Fibroblast of the aortic adventitia (primary cell): ENCODE results near the gene VWC2. TPM values are rescaled to one million over a fixed set of nuclear protein-coding genes. Genes with fewer than 3 reads are reported as not detected.

Experiments used
- DNase-seq: peaks from one replicate; pipeline ENCODE4 v3.0.0-alpha.2; 2010; ENCODE audit warnings: low read depth
- H3K4me3 ChIP-seq: 2 replicates; pipeline ENCODE4 v1.5.1; 2011; ENCODE audit warnings: low read depth, mild to moderate bottlenecking, control low read depth, low read length, moderate library complexity
- total RNA-seq: library from RNA; depleted of rRNA; stranded (reverse); fragments of >200 nt; gene quantifications from 2 replicates; pipeline ENCODE4 v1.2.3, GENCODE V29; 2012; ENCODE audit warnings: low replicate concordance
- TF ChIP-seq, protein P1 (sequence below): IDR thresholded peaks from 2 replicates; pipeline ENCODE4 v1.5.1; 2011; ENCODE audit warnings: mild to moderate bottlenecking, low read length, control low read depth, inconsistent platforms; ENCODE audit not compliant: insufficient read depth

VWC2 gene
- total RNA-seq, 1 donor = not detected

GRCh38 chr7:49791088-49791741 is 17.8 kb downstream of the VWC2 start:
- DNase-seq = no peak
- H3K4me3 ChIP-seq = no peak overlapping the region
- TF ChIP-seq, protein P1, sequence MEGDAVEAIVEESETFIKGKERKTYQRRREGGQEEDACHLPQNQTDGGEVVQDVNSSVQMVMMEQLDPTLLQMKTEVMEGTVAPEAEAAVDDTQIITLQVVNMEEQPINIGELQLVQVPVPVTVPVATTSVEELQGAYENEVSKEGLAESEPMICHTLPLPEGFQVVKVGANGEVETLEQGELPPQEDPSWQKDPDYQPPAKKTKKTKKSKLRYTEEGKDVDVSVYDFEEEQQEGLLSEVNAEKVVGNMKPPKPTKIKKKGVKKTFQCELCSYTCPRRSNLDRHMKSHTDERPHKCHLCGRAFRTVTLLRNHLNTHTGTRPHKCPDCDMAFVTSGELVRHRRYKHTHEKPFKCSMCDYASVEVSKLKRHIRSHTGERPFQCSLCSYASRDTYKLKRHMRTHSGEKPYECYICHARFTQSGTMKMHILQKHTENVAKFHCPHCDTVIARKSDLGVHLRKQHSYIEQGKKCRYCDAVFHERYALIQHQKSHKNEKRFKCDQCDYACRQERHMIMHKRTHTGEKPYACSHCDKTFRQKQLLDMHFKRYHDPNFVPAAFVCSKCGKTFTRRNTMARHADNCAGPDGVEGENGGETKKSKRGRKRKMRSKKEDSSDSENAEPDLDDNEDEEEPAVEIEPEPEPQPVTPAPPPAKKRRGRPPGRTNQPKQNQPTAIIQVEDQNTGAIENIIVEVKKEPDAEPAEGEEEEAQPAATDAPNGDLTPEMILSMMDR = no peak

DNA sequence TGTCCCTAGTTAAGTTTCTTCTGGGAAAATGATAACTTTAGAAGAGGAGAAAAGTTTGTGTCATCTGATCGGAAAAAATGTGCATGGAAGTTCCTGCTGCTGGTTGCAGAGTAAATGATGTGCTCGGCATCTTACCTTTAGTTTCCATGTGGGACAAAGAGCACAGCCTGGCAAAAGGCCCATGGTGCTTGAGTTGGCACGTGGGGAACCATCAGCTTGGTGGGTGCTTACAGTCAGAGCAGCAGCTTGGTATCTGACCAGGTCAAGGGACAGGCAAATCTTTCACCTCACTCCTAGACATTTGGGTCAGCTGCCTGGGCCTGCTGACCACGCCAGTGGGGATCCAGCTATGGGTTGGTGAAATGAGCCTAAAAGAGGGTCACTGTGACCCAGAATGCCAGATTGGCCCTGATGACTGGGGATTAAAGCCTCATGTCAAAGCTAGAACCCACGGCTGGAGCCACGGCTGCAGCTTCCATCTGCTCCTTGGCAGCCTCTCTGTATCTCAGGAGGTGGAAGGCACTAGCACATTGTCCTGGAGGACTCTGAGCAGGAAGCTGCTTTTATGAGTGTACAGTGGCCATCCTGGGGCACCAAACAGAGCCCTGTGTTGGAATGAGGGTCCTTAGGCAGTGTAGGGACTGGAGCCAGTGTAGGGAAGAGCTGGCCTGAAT is 24.7 kb downstream of the VWC2 start:
- TF ChIP-seq, protein P1 = no peak
- DNase-seq = no peak
- no peak overlapping the region for H3K4me3 ChIP-seq

GRCh38 chr7:49800031-49800430 is 26.6 kb downstream of the VWC2 start:
- DNase-seq = no peak
- no peak overlapping the region for H3K4me3 ChIP-seq
- TF ChIP-seq, protein P1 = no peak

- TF ChIP-seq, protein P1 = no peak
- DNase-seq = no peak
- no peak overlapping the region for H3K4me3 ChIP-seq
Observed at GRCh38 chr7:49802600-49802999, 29.2 kb downstream of the VWC2 start.

DNA sequence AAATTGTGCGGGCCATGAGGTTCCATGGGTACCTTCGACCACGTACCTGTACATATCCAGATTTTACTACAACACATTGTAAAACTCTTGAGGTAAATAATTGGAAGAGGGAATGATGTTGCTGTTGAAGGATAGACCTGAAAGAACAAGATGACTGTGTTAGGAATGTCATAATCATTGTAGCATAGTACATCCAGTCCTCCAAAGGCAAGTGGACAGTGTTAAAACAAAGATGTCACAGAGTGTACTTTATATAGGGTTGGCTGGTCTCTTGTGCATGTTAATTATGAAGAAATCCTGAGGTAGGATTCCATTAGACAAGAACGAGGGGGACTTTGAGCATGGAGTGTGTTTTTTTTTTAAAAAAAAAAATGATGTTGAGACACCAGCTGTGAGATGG is 30.4 kb downstream of the VWC2 start:
- DNase-seq = no peak
- no peak overlapping the region for H3K4me3 ChIP-seq
- TF ChIP-seq, protein P1 = no peak

- no peak for DNase-seq
- TF ChIP-seq, protein P1 = no peak
- no peak overlapping the region for H3K4me3 ChIP-seq
Observed at GRCh38 chr7:49805371-49806007, 32.1 kb downstream of the VWC2 start.
